UCSD-AML1 (cell line): Measurements from ENCODE around the gene ANKH.

Experiments
- DNase-seq: peaks from one replicate; lab custom pipeline; 2025; ENCODE audit not compliant: unreplicated experiment; lab: John Stamatoyannopoulos, UW

ANKH gene

GRCh38 chr5:14741801-14742440, 129.7 kb downstream of the ANKH start:
- DNase-seq, result no peak

- DNase-seq, result no peak
Observed at GRCh38 chr5:14741131-14741530, 130.4 kb downstream of the ANKH start.

- no peak for DNase-seq
Observed at GRCh38 chr5:14739981-14740380, 131.6 kb downstream of the ANKH start.

- DNase-seq, result no peak
Observed at GRCh38 chr5:14739538-14739937, 132.0 kb downstream of the ANKH start.

- no peak for DNase-seq
Observed at GRCh38 chr5:14738050-14738449, 133.5 kb downstream of the ANKH start.

- no peak for DNase-seq
Observed at GRCh38 chr5:14737291-14737690, 134.3 kb downstream of the ANKH start.

GRCh38 chr5:14735944-14736343, 135.6 kb downstream of the ANKH start:
- no peak for DNase-seq

- no peak for DNase-seq
Observed at GRCh38 chr5:14734396-14734795, 137.2 kb downstream of the ANKH start.

- DNase-seq, result no peak
Observed at GRCh38 chr5:14733661-14734060, 137.9 kb downstream of the ANKH start.

- no peak for DNase-seq
Observed at GRCh38 chr5:14732991-14733390, 138.6 kb downstream of the ANKH start.

GRCh38 chr5:14730881-14731280, 140.7 kb downstream of the ANKH start:
- no peak for DNase-seq

GRCh38 chr5:14730466-14730865, 141.1 kb downstream of the ANKH start:
- no peak for DNase-seq

- no peak for DNase-seq
Observed at GRCh38 chr5:14729448-14730385, 141.9 kb downstream of the ANKH start.

- DNase-seq, result no peak
Observed at GRCh38 chr5:14728459-14728938, 143.1 kb downstream of the ANKH start.

- DNase-seq, result no peak
Observed at GRCh38 chr5:14727928-14728458, 143.6 kb downstream of the ANKH start.

GRCh38 chr5:14727428-14727865, 144.1 kb downstream of the ANKH start:
- peak; percentile 60 for DNase-seq

GRCh38 chr5:14726066-14726838, 145.3 kb downstream of the ANKH start:
- no peak for DNase-seq

GRCh38 chr5:14724633-14725032, 146.9 kb downstream of the ANKH start:
- DNase-seq, result peak; percentile 22

- no peak for DNase-seq
Observed at GRCh38 chr5:14723701-14724132, 147.9 kb downstream of the ANKH start.

- DNase-seq, result no peak
Observed at GRCh38 chr5:14722923-14723322, 148.7 kb downstream of the ANKH start.
